HG03039 (cell line): Measurements from ENCODE around the gene MIPOL1.

ENCODE experiments used
- ATAC-seq: cut with Tn5 transposase; IDR thresholded peaks from one replicate; pipeline ENCODE4 v1.9.1; 2021; ENCODE audit warnings: mild to moderate bottlenecking, moderate library complexity; ENCODE audit not compliant: unreplicated experiment

The MIPOL1 gene

DNA sequence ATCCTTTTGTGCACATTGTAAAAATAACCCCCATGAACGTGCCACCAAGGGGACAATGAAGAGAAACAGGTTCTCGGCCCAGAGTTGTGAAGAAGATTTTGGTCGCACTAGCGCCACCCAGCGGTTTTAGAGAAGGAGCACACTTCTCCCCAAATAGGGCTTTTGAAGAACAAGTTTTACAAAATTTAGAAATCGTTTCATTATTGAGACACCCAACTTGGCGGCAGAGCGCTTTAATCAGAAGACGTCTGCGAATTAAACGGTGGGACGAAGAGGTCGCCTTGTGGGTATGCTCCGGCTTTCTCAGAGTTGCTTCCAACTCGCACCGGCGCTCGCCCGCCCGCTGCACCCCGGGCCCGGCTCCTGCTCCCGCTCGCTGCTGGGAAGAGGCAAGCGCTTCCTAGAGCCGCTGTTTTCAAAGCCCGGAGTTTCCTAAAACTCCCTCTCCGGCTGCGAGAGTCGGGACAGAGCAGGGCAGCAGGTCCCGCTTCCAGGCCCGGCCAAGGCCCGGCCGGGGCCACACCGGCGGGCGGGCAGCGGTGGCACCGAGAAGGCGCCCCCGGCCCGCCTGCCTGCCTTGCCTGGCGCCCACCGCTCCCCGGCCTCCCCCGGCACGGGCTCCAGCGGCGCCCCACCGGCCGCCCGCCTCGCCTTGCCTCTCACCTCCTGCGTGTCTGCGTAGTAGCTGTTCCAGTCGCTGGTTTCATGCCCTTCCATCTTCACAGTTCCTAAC, 396.7 kb downstream of the MIPOL1 start:
- ATAC-seq = no peak

DNA sequence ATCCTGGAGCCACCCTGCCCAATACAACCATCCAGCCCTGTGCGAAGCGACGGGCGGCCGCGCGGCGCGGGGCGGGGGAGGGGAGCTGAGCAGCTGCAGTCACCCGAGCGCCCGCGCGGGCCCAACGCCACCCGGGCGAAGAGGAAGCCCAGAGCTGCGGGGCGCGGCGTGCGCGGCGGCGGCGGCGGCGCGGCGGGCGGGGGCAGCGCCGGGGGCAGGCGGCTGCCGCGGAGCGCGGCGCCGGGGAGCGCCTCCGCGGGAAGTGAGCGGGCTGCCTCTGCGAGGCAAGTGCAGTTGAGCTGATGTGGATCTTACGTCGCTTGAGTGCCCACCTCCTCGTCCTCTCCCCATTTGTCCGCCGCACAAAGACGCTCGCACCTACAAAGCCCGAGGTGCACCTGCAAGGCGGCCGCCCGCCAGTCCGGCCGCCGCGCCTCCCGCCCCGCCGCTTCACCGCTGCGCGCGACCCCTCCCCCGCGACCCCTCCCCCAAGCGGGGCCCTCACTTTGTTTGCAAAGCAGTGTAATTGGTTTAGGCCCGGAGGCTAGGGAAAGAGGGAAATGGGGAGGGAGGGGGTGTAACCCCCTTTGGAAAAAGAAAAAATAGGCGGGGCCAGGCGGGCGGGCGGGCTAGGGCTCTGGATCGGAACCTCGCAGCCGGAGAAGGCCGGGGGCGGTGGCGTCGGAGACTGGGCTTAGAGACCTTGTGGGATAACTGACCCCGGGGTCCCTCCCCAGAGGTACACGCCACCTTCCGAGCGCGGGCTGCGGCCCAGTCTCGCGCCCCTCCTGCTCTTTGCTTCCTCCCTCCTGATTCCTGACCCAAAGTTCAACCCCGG, 397.5 kb downstream of the MIPOL1 start, which contains the start of the genes FOXA1 and TTC6:
Gene FOXA1 (minus strand): TSS at position 279 of the 838 bp plus-strand sequence. CDS start 277 bp downstream, at position 2.
Gene TTC6 (plus strand): TSS at position 659 of the 838 bp plus-strand sequence. CDS start 26,436 bp downstream, outside the sequence.
- no peak for ATAC-seq

DNA sequence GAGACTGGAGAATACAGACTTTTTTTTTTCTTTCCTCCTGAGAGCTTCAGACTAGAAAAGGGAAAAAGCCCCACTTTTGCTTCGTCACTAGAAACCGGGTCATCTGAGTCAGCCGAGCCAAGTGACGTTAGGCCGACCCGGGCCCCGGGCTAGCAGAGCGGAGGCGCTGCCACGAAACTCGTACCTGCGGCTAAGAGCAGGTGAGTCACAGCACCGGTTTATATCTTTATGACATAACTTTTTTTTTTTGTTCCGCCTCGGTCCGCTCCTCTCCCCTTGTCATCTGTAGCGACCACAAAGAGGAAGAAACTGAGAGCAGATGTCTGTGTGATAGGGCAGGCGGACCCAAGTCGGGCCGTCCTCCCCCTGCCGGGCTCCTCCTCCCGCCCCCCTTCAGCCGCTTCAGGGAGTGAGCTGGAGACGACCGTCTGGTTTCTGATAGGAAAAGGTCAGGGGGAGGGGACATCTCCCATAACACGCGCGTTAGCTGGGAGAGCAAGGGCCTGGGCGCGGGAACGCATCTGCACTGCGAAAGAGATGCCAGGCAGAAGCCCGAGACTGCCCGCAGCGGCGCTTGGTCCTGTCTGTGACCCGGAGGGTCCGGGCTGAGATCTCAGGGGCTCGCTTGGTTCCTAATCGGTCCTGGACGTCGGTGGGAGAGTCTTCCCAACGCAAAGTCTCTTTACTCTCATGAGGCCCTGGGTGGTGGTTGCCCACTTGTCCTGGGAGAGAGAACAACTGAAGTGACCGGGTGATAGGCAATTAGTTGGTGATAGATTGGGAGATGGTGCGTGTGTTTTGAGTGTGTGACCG, 398.3 kb downstream of the MIPOL1 start:
- ATAC-seq = peak; percentile 51

GRCh38 chr14:37596790-37597472, 399.2 kb downstream of the MIPOL1 start:
- ATAC-seq = no peak

DNA sequence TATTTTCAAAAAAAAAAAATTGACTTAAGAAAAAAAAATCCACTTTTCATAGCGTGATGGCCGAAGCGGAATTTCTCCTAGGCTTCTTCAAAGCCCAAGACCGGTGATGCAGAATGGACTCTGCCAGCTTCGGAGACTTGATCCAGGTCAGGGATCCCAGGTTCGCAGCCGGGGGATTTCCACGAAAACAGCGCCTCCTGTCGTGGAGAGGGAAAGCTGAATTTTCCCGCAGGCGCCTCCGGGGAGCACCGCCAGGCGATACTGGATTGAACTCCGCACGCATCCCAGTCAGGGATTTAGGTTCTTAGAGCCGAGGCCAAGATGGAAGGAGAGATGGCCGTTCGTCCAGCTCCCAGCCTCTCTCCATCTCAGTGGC, 399.8 kb downstream of the MIPOL1 start:
- ATAC-seq = no peak

DNA sequence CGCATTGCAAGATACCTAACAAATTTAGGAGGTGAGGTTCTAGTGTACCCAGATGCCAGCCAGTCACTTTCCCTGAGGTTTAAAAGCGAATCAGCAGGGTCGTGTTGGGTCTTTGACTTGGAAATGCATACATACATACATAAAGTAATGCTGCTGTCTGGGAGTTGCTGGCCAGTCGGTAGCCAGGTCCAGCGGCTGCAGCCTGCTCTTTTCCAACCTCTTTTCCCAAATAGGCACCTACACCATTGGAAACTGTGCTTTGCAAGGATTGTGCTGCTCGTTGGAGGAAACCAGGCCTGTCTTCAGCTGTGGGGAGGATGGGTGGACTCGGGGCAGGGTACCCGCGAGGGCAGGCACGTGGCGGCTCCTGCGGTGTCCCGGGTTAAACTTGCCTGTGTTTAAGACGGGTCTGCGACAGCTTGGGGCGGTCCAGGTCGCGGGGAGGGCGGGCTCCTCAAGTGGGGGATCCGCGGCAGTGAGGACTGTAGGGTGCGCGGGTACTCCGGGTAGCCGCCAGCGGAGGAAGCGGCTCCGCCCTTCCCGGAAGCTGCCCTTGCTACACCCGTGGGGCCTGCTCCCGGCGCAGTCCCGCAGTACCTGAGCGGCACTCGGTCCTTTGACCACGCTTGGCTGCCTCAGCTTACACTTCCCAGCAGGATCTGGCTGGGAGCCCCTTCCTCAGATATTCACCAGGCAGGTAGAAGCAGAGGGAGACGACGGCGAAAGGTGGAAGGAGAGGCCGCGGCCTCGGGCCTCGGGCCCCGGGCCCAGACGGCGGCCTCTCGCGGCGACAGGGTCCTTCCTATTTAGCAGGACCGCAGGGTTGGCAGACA, 400.4 kb downstream of the MIPOL1 start:
- no peak for ATAC-seq

- no peak for ATAC-seq
Measured at GRCh38 chr14:37598747-37599506, 401.2 kb downstream of the MIPOL1 start.

- no peak for ATAC-seq
Measured at GRCh38 chr14:37599507-37600368, 402.0 kb downstream of the MIPOL1 start.

- no peak for ATAC-seq
Measured at GRCh38 chr14:37600880-37601741, 403.4 kb downstream of the MIPOL1 start.

- no peak for ATAC-seq
Measured at GRCh38 chr14:37601865-37602264, 404.1 kb downstream of the MIPOL1 start.
